ENCODE measurements around the gene DDX17. TPM values are rescaled to one million over a fixed set of nuclear protein-coding genes. Genes with fewer than 3 reads are reported as not detected.

DDX17 gene
- total RNA-seq, 2 experiments from 2014 or later: 511 to 521 TPM

DNA sequence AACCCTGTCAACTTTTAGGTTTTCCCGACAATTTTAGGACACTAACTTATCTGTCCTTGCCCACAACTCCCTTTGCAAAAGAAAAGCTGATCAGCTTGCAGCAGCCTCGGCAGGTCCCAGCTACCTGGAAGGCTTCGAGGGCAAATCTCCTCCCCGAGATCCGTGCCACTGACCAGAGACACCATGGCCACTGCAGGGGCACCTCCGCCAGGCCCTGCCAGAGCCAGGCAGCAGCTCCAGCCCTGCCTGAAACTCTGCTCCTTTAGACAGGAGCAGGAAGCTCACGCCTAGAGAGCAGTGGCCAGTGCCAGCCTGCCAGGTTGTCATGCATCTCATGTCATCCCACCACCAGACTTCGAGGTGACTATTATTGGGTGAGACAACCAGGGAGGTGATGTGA is 72.2 kb downstream of the DDX17 start:
- Mint-ChIP-seq H3K4me1 (no peaks in the 10 kb centered on the region), H3K9me3 (no peaks in the 10 kb centered on the region), H3K36me3 (ENCODE audit: low read depth) (no peaks in the 10 kb centered on the region), H3K27ac (no peak overlapping the region), H3K27me3 (peaks cover 5% of the 10 kb centered on the region), H3K4me3 (no peak overlapping the region)
- no peak for DNase-seq
- ChIA-PET POLR2A (no interaction called here), CTCF (no interaction called here)

Other genes starting within 250 kb of the DDX17 start
- gene TMEM184B, start 233.3 kb downstream of the DDX17 start, total RNA-seq: 10 to 100 TPM; 45.9 to 49.3 TPM
- 100 to 1,000 TPM in 1 of 2 experiments, 10 to 100 TPM in 1; 99.9 to 102 TPM for gene CSNK1E, start 188.9 kb downstream of the DDX17 start, total RNA-seq
- gene KCNJ4, start 51.1 kb downstream of the DDX17 start, total RNA-seq: not detected
- under 1 TPM; 0.75 to 0.88 TPM for gene KDELR3, start 38.2 kb downstream of the DDX17 start, total RNA-seq
- 10 to 100 TPM; 12.5 to 12.6 TPM for gene DMC1, start 63.9 kb upstream of the DDX17 start, total RNA-seq
- gene FAM227A, start 150.1 kb upstream of the DDX17 start, total RNA-seq: under 1 TPM; 0.10 to 0.45 TPM
- 10 to 100 TPM in 1 of 2 experiments, 1 to 10 TPM in 1; 9.5 to 11.0 TPM for gene CBY1, start 150.3 kb upstream of the DDX17 start, total RNA-seq
- 10 to 100 TPM; 60.4 to 63.0 TPM for gene TOMM22, start 175.6 kb upstream of the DDX17 start, total RNA-seq
- 100 to 1,000 TPM; 109 to 111 TPM for gene JOSD1, start 194.6 kb upstream of the DDX17 start, total RNA-seq
- gene GTPBP1, start 199.6 kb upstream of the DDX17 start, total RNA-seq: 100 to 1,000 TPM; 111 to 114 TPM
- 100 to 1,000 TPM; 498 to 500 TPM for gene SUN2, start 249.7 kb upstream of the DDX17 start, total RNA-seq

All from activated CD4-positive, alpha-beta memory T cell treated with anti-CD3 and anti-CD28 coated beads, Interleukin-2, amount 10 ng/mL, durations not matched to agents 7 days and 5 days (primary cell).